CD1c-positive myeloid dendritic cell (primary cell): ENCODE results near the gene SIPA1L3.

Source experiments
- DNase-seq: peaks from one replicate; pipeline ENCODE4 v3.0.0-alpha.2; 2016; ENCODE audit errors: extremely low spot score

SIPA1L3 gene

GRCh38 chr19:38191747-38192146, 284.7 kb downstream of the SIPA1L3 start:
- no peak for DNase-seq

DNA sequence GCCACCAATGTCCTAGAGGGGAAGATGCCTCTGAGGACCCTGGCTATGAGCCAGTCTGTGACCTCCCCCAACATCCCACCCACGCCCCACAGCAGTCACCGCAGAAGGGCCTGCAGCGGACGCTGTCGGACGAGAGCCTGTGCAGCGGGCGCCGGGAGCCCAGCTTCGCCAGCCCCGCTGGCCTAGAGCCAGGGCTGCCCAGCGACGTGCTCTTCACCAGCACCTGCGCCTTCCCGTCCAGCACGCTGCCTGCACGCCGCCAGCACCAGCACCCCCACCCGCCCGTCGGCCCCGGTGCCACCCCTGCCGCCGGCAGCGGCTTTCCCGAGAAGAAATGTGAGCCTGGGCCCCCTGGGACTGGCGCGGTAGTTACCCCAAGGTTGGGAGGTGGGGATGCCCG, 286.4 kb downstream of the SIPA1L3 start:
- no peak for DNase-seq

- no peak for DNase-seq
Observed at GRCh38 chr19:38194061-38194701, 287.2 kb downstream of the SIPA1L3 start.

GRCh38 chr19:38195237-38195636, 288.2 kb downstream of the SIPA1L3 start:
- no peak for DNase-seq

GRCh38 chr19:38196245-38196837, 289.3 kb downstream of the SIPA1L3 start:
- DNase-seq, result no peak

GRCh38 chr19:38196948-38197656, 290.1 kb downstream of the SIPA1L3 start:
- DNase-seq, result no peak

DNA sequence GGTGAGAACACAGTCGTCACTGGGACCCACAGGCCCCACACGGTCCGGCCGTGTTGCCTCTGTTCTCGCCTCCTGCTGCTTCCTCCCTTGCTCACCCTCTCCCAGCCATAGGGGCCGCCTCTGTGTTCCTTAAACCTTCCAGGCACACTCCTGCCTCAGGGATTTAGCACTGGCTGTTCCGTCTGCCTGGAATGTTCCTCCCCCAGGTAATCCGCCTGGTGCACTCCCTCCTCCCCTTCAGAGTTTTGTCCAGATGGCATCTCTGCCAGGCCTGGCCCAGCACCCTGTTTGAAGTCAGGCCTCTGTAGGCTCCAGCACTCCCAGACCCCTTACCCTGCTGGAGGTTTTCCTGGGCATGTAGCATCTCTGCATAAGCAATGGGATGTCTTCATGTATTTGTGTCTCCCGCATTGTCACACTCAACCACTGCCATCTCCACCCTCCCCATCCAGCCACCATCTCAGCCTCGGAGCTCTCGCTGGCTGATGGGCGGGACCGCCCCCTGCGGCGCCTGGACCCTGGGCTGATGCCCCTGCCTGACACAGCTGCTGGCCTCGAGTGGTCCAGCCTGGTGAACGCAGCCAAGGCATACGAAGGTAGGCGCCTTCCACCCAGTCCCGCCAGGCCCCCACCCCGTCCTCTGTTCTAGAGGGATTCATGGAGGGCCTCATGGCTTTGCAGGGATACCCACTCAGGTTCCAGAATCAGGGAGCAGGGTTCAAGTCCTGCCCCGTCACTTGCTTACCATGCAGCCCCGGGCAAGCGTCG, 291.1 kb downstream of the SIPA1L3 start:
- DNase-seq, result no peak

DNA sequence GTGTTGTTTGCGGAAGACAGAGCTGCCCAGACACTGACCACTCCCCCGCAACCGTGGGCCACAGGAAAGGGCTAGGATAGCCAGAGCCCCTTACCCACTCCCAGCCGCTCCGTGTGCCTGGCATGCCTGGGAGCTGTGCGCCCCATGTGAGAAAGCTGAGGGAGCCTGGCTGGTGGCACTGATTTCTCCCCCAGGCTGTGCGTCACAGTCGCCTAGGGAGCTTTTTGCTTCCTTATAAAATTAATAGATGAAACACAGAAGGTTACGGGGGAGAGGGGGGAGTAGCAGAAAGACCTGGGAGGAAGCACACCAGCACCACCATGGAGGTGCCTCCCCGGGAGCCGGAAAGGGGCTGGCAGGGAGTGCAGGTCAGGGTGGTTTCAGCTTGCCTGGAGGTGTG, 292.3 kb downstream of the SIPA1L3 start:
- no peak for DNase-seq

GRCh38 chr19:38201731-38202130, 294.7 kb downstream of the SIPA1L3 start:
- DNase-seq, result no peak

DNA sequence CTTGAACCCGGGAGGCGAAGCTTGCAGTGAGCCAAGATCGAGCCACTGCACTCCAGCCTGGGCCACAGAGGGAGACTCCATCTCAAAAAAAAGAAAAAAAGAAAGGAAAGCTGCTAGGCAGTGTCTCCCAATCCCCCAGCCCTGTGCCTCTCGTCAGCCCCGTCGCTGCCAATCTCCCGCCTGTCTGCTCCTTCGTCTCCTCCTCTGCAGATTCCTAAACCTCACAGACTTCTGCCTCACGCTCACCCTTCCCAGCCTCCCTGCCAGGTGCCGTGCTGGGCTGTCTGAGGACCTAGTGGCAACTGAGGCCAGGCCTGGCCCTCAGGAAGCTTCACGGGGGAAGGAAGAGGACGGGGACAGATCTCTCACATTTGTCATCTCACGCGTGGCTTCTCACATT, 295.5 kb downstream of the SIPA1L3 start:
- no peak for DNase-seq

DNA sequence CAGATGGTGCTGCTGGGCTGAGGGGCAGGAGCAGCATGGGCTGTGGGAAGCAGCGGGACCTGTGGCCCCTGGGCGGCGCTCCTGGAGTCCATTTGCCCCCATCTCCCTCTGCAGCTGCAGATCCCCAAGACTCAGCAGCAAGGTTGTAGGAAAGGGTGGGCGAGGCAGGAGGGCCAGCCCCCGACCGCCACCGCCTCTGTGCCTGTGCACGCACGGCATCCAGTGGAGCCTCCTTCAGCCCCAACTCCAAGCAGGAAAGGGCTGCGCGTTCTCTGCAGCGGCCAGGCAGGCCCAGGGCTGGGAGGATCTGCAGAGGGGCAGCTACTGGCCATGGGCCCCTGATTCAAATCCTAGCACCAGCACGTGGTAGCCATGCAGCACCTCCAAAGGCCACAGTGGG, 296.2 kb downstream of the SIPA1L3 start:
- no peak for DNase-seq

DNA sequence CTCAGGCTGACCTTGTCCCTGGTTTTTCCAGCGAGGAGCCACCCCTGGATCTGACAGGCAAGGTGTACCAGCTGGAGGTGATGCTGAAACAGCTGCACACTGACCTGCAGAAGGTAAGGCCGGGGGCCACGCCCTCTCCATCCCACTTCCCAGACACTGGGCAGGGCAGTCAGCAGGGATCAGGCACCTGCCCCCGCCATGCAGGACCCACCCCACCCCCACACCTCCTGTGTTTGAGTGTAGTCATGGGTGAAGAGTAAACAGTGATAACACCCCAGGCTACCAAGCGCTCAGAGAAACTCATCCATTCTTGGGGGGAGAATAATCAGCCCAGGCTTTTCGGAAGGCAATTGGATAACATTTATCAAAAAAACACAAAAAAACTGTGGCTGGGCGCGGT, 297.1 kb downstream of the SIPA1L3 start:
- no peak for DNase-seq

- DNase-seq, result no peak
Observed at GRCh38 chr19:38204728-38205127, 297.7 kb downstream of the SIPA1L3 start.

GRCh38 chr19:38206006-38206745, 299.2 kb downstream of the SIPA1L3 start:
- DNase-seq, result no peak

DNA sequence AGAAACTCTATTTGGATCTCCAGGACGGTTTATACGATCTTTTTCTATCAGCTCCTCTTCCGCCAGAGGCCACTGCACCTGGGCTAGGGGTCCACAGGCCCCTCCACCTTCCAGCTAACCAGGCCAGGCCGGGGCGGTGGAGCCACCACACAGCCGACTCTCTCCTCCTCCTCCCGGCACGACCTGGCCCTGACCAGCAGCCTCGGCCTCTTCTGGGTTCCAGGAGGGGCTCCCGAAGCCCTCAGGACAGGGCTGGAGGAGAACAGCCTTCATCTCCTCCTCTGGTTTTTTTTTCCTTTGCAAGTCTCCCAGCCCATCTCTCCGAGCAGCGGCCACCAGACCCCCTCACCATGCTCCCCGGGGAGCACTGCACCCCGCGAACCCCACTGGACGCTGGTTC, 299.9 kb downstream of the SIPA1L3 start:
- DNase-seq, result no peak

DNA sequence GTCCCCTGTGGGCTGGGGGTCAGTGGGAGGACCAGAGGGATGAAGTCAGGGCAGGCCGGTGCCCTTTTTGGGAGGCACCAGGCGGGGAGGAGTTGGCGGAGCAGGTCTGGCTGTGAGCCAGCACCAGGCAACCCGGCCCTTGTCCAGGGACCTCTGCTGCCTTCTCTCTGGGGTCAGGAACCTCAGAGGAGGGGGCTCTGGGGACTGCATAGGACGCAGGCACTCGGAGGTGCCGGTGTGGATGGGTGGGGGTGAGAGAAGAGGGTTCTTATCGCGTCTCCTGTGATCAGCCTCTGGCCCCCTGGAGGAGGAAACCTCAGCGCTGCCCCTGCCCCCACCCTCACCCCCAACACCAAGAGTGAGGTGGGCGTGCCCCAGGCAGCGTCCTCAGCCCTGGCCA, 300.5 kb downstream of the SIPA1L3 start:
- DNase-seq, result no peak

DNA sequence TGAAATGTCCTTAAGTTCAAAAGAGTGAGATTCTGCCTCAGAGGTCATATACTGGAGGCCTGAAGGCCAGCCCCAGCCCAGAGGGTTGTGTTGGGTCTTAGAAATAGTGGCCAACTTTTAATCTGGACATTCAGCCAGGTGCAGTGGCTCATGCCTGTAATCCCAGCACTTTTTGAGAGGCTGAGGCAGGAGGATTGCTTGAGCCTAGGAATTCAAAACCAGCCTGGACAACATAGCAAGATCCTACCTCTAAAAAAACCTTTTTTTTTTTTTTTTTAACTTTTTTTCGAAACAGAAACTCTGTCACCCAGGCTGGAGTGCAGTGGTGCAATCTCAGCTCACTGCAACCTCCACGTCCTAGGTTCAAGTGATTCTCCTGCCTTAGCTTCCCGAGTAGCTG, 301.6 kb downstream of the SIPA1L3 start:
- no peak for DNase-seq

DNA sequence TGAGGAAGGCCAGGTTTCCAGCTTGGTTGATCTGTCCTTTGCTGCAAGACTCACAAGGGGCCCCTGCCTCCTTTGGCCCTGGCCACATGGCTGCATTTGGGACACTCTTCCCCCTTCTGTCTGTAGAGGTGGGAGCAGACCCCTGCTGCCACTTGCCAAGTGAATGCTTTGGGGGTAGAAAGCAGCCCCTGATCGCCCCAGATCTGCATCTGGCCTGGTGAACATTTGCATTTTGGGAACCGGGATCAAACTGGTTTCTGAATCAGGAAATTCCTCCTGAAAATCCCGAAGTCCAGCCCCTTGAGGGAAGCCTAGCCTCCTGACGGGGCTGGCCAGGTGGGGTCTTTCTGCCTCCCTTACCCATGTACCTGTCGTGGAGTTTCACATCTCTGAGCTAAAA, 302.1 kb downstream of the SIPA1L3 start:
- DNase-seq, result no peak

- DNase-seq, result peak; percentile 27
Observed at GRCh38 chr19:38209671-38210457, 302.9 kb downstream of the SIPA1L3 start.

- DNase-seq, result no peak
Observed at GRCh38 chr19:38210458-38210987, 303.5 kb downstream of the SIPA1L3 start.

- peak; percentile 10 for DNase-seq
Observed at GRCh38 chr19:38211151-38211591, 304.2 kb downstream of the SIPA1L3 start.
